ENCODE data around the gene SLC29A3. TPM values are rescaled to one million over a fixed set of nuclear protein-coding genes. Genes with fewer than 3 reads are reported as not detected.

SLC29A3 gene
- polyA plus RNA-seq, 3 donors: 9.7 to 28.4 (median 16.6) TPM

DNA sequence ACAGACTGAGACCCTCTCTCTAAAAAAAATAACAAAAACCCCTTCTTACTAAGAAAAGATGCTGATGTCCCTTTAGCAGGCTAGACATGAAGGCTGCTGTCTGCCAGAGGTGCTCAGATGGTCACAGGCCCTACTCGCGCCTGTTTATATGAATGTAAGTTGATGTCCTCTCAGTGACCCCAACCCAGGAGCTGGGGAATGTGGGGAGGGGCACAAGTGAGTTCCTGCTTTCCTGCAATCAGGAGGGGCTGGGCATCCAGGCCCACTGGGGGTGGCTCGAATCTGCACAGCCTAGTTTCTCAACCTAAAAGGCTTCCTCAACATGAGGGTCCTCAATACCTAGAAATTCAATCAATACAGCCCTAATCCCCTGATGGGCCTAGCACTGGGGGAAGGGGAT is 12.1 kb upstream of the SLC29A3 start:
- no peak for DNase-seq
- Histone ChIP-seq H3K27ac (ENCODE audit: low read depth in 1 of 2, low read length in 2 of 2) (no peak overlapping the region), H4K20me1 (ENCODE audit: insufficient read depth, low read length) (no peaks in the 10 kb centered on the region), H3K9me3 (replicated peaks in 1 of 2; ENCODE audit: control insufficient read depth in 1 of 2, insufficient read depth in 1 of 2, low read length in 2 of 2) (no peaks in the 10 kb centered on the region), H3K36me3 (replicated peaks in 1 of 2; ENCODE audit: control insufficient read depth in 1 of 2, insufficient read depth in 2 of 2, low read length in 2 of 2) (no peaks in the 10 kb centered on the region), H3K9ac (ENCODE audit: insufficient read depth, low read length, poor library complexity, severe bottlenecking) (no peak overlapping the region), H3K79me2 (ENCODE audit: insufficient read depth, low read length) (no peaks in the 10 kb centered on the region), H3K4me3 (replicated peaks in 1 of 3; ENCODE audit: low read depth in 2 of 3, low read length in 3 of 3) (no peak overlapping the region), H2AFZ (ENCODE audit: insufficient read depth, low read depth, low read length, poor library complexity, severe bottlenecking) (no peak overlapping the region), H3K4me1 (ENCODE audit: control insufficient read depth in 1 of 2, insufficient read depth in 2 of 2, low read length in 2 of 2) (peaks cover 0 to 6% of the 10 kb centered on the region in 2 donors), H3K4me2 (replicated peaks; ENCODE audit: extremely low read depth, low read length, poor library complexity, severe bottlenecking) (no peak overlapping the region), H3K27me3 (ENCODE audit: control insufficient read depth in 2 of 2, insufficient read depth in 2 of 2, low read length in 2 of 2) (no peaks in the 10 kb centered on the region)
- Mint-ChIP-seq H3K4me3 (no peak overlapping the region), H3K27ac (peak overlapping the region in 1 of 7 donors; percentile 14), H3K27me3 (ENCODE audit: low read depth in 3 of 3) (peaks cover 0 to 6% (median 0%) of the 10 kb centered on the region in 3 donors), H3K36me3 (no peaks in the 10 kb centered on the region), H3K4me1 (peaks cover 20% of the 10 kb centered on the region), H3K9me3 (peaks cover 0 to 6% (median 0%) of the 10 kb centered on the region in 7 donors)
- intact Hi-C loops (cut with micrococcal nuclease): no loop called here
- 100% methylated on average over 2 of the region's 3 CpGs for WGBS (ENCODE audit: insufficient coverage)
- TF ChIP-seq, protein P1, sequence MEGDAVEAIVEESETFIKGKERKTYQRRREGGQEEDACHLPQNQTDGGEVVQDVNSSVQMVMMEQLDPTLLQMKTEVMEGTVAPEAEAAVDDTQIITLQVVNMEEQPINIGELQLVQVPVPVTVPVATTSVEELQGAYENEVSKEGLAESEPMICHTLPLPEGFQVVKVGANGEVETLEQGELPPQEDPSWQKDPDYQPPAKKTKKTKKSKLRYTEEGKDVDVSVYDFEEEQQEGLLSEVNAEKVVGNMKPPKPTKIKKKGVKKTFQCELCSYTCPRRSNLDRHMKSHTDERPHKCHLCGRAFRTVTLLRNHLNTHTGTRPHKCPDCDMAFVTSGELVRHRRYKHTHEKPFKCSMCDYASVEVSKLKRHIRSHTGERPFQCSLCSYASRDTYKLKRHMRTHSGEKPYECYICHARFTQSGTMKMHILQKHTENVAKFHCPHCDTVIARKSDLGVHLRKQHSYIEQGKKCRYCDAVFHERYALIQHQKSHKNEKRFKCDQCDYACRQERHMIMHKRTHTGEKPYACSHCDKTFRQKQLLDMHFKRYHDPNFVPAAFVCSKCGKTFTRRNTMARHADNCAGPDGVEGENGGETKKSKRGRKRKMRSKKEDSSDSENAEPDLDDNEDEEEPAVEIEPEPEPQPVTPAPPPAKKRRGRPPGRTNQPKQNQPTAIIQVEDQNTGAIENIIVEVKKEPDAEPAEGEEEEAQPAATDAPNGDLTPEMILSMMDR (IDR thresholded peaks at IDR 0.05): no peak

DNA sequence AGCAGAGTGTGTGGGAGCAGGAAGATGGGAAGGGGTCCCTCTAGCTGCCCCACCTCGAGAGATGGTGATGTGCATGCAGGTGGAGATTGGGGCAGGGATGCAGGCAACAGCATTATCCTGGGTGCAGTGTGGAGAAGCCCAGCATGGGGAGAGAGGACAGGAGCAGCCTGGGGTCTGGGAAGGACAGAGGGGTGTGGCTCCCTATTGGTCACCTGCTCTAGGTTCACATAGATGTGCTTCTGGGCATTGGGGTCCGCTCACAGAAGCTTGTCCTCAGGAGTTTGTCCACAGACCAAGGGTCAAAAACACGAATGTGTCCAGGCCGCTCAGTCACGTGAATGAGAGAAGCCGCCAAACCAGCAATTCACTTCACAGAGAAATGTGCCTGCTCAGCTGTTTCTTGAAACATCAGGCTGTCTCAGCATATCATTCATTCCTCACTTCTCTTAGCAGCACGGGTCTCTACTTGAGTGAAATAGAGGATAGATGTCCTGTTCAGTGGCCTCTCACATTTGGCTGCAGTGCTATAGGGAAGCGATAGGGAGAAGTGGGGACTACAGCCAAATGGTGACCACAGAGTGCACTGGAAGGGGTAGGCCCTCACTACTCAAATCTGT is 11.5 kb upstream of the SLC29A3 start:
- H3K4me2 ChIP-seq (replicated peaks; ENCODE audit: extremely low read depth, low read length, poor library complexity, severe bottlenecking): no peak overlapping the region
- no peaks in the 10 kb centered on the region for H3K36me3 ChIP-seq (replicated peaks in 1 of 2; ENCODE audit: control insufficient read depth in 1 of 2, insufficient read depth in 2 of 2, low read length in 2 of 2)
- 100% methylated on average over 3 of the region's 8 CpGs for whole genome bisulfite sequencing (ENCODE audit: insufficient coverage)
- no peaks in the 10 kb centered on the region for H3K36me3 Mint-ChIP-seq
- H3K4me3 Mint-ChIP-seq: no peak overlapping the region
- H3K9me3 ChIP-seq (replicated peaks in 1 of 2; ENCODE audit: control insufficient read depth in 1 of 2, insufficient read depth in 1 of 2, low read length in 2 of 2): no peaks in the 10 kb centered on the region
- H3K4me3 ChIP-seq (replicated peaks in 1 of 3; ENCODE audit: low read depth in 2 of 3, low read length in 3 of 3): no peak overlapping the region
- H3K27me3 Mint-ChIP-seq (ENCODE audit: low read depth in 3 of 3): peaks cover 0 to 6% (median 0%) of the 10 kb centered on the region in 3 donors
- no peak overlapping the region for H2AFZ ChIP-seq (ENCODE audit: insufficient read depth, low read depth, low read length, poor library complexity, severe bottlenecking)
- no peak for DNase-seq
- H3K27ac Mint-ChIP-seq: peak overlapping the region in 1 of 7 donors; percentile 14
- intact Hi-C loops (cut with micrococcal nuclease): no loop called here
- no peak overlapping the region for H3K9ac ChIP-seq (ENCODE audit: insufficient read depth, low read length, poor library complexity, severe bottlenecking)
- peaks cover 20% of the 10 kb centered on the region for H3K4me1 Mint-ChIP-seq
- TF ChIP-seq, protein P1 (IDR thresholded peaks at IDR 0.05): no peak
- H3K27me3 ChIP-seq (ENCODE audit: control insufficient read depth in 2 of 2, insufficient read depth in 2 of 2, low read length in 2 of 2): no peaks in the 10 kb centered on the region
- peaks cover 0 to 6% of the 10 kb centered on the region in 2 donors for H3K4me1 ChIP-seq (ENCODE audit: control insufficient read depth in 1 of 2, insufficient read depth in 2 of 2, low read length in 2 of 2)
- peaks cover 0 to 6% (median 0%) of the 10 kb centered on the region in 7 donors for H3K9me3 Mint-ChIP-seq
- no peak overlapping the region for H3K27ac ChIP-seq (ENCODE audit: low read depth in 1 of 2, low read length in 2 of 2)
- H3K79me2 ChIP-seq (ENCODE audit: insufficient read depth, low read length): no peaks in the 10 kb centered on the region
- H4K20me1 ChIP-seq (ENCODE audit: insufficient read depth, low read length): no peaks in the 10 kb centered on the region

Data from CD14-positive monocyte (primary cell).